Measurements from ENCODE around the gene SYNDIG1. TPM values are rescaled to one million over a fixed set of nuclear protein-coding genes. Genes with fewer than 3 reads are reported as not detected.

The SYNDIG1 gene
- polyA plus RNA-seq, 1 donor from 2014 or later = 0.22 TPM

DNA sequence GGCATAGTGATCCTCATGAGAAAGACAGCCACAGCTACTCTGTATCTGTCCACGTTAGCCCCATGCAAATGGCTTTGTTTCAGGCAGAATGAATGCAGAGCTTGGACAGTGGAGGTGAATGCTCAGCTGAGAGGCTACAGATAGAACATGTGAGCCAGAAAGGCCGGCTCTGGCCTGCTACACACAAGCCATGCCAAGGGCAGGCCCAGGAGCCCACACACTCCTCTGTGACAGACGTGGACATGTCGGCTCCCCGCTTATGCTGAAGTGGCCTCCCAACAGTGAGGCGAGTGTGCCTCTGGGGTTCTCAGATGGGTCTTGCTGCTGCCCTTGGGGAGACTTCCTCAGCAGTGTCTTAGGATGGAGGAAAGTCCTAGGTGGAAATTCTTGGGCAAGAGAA, 159.6 kb downstream of the SYNDIG1 start:
- no peaks in the 10 kb centered on the region for H3F3A ChIP-seq (ENCODE audit: insufficient read depth, low read length, poor library complexity, severe bottlenecking)
- H3K9ac ChIP-seq (ENCODE audit: low read length) = no peak overlapping the region
- H3K79me2 ChIP-seq (replicated peaks; ENCODE audit: insufficient read depth, low read length) = no peaks in the 10 kb centered on the region
- no peaks in the 10 kb centered on the region for H4K20me1 ChIP-seq (ENCODE audit: insufficient read depth)
- no peak overlapping the region for H3K27ac ChIP-seq (ENCODE audit: low read length)
- no peak overlapping the region for H2AFZ ChIP-seq (ENCODE audit: low read depth, low read length)
- H3K4me2 ChIP-seq (ENCODE audit: low read length) = no peak overlapping the region
- no peaks in the 10 kb centered on the region for H3K36me3 ChIP-seq (ENCODE audit: insufficient read depth, low read length)
- no peaks in the 10 kb centered on the region for H3K9me3 ChIP-seq (ENCODE audit: low read length)
- H3K27me3 ChIP-seq (ENCODE audit: insufficient read depth, low read depth, low read length) = no peaks in the 10 kb centered on the region
- no peak overlapping the region for H3K4me3 ChIP-seq (ENCODE audit: low read length)
- no peaks in the 10 kb centered on the region for H3K9me2 ChIP-seq (ENCODE audit: insufficient read depth, low read length)
- TF ChIP-seq REST (IDR thresholded peaks at IDR 0.05; ENCODE audit: borderline replicate concordance) = no peak

DNA sequence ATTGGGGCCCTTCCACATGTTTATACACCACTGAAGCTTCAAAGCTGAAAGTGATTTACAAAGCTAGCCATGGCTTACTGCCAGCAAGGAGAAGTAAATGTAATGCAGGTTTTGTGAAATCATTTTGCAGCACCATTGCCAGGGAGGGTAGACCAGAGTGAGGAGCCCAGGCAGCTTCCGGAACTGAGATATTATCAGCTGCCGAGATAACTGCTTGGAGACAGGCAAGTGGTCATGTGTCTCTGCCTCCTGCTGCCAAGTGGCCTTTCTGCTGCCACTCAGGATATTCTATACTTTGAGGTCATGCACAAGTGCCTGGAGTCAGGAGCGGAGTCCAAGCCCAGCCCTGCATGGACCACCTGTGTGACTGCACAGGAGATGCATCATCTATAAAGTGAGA, 160.2 kb downstream of the SYNDIG1 start:
- H3K79me2 ChIP-seq (replicated peaks; ENCODE audit: insufficient read depth, low read length) = no peaks in the 10 kb centered on the region
- H3K36me3 ChIP-seq (ENCODE audit: insufficient read depth, low read length) = no peaks in the 10 kb centered on the region
- H2AFZ ChIP-seq (ENCODE audit: low read depth, low read length) = no peak overlapping the region
- H3K27me3 ChIP-seq (ENCODE audit: insufficient read depth, low read depth, low read length) = no peaks in the 10 kb centered on the region
- H3K9me2 ChIP-seq (ENCODE audit: insufficient read depth, low read length) = no peaks in the 10 kb centered on the region
- H3K4me3 ChIP-seq (ENCODE audit: low read length) = no peak overlapping the region
- no peak overlapping the region for H3K9ac ChIP-seq (ENCODE audit: low read length)
- H3K27ac ChIP-seq (ENCODE audit: low read length) = no peak overlapping the region
- H4K20me1 ChIP-seq (ENCODE audit: insufficient read depth) = no peaks in the 10 kb centered on the region
- H3K9me3 ChIP-seq (ENCODE audit: low read length) = no peaks in the 10 kb centered on the region
- no peak overlapping the region for H3K4me2 ChIP-seq (ENCODE audit: low read length)
- H3F3A ChIP-seq (ENCODE audit: insufficient read depth, low read length, poor library complexity, severe bottlenecking) = no peaks in the 10 kb centered on the region
- TF ChIP-seq SMC3 (conservative IDR thresholded peaks at IDR 0.05; ENCODE audit: poor library complexity) (no peak), POLR2AphosphoS5 (IDR thresholded peaks at IDR 0.05) (no peak), RAD21 (conservative IDR thresholded peaks at IDR 0.05) (no peak), EP300 (conservative IDR thresholded peaks at IDR 0.05; ENCODE audit: poor library complexity, severe bottlenecking) (no peak), MXI1 (conservative IDR thresholded peaks at IDR 0.05; ENCODE audit: poor library complexity, severe bottlenecking) (no peak), REST (IDR thresholded peaks at IDR 0.05; ENCODE audit: borderline replicate concordance) (no peak), TAF1 (IDR thresholded peaks at IDR 0.05; ENCODE audit: low read depth) (no peak), EZH2 (IDR thresholded peaks at IDR 0.05; ENCODE audit: borderline replicate concordance, insufficient read depth, low read length, poor library complexity, severe bottlenecking) (no peak)
- TF ChIP-seq, protein P1, sequence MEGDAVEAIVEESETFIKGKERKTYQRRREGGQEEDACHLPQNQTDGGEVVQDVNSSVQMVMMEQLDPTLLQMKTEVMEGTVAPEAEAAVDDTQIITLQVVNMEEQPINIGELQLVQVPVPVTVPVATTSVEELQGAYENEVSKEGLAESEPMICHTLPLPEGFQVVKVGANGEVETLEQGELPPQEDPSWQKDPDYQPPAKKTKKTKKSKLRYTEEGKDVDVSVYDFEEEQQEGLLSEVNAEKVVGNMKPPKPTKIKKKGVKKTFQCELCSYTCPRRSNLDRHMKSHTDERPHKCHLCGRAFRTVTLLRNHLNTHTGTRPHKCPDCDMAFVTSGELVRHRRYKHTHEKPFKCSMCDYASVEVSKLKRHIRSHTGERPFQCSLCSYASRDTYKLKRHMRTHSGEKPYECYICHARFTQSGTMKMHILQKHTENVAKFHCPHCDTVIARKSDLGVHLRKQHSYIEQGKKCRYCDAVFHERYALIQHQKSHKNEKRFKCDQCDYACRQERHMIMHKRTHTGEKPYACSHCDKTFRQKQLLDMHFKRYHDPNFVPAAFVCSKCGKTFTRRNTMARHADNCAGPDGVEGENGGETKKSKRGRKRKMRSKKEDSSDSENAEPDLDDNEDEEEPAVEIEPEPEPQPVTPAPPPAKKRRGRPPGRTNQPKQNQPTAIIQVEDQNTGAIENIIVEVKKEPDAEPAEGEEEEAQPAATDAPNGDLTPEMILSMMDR (IDR thresholded peaks at IDR 0.05; ENCODE audit: poor library complexity, severe bottlenecking) = no peak
